ENCODE data around the gene NUDT2. TPM values are rescaled to one million over a fixed set of nuclear protein-coding genes. Genes with fewer than 3 reads are reported as not detected.
"Not testable (repeated sequence)": the region's sequence is repeated elsewhere in the genome, so short reads cannot be mapped to it uniquely, and the experiment has no call there.

Gene NUDT2
- total RNA-seq, 4 donors from 2014 or later = 15.0 to 45.3 (median 23.0) TPM

DNA sequence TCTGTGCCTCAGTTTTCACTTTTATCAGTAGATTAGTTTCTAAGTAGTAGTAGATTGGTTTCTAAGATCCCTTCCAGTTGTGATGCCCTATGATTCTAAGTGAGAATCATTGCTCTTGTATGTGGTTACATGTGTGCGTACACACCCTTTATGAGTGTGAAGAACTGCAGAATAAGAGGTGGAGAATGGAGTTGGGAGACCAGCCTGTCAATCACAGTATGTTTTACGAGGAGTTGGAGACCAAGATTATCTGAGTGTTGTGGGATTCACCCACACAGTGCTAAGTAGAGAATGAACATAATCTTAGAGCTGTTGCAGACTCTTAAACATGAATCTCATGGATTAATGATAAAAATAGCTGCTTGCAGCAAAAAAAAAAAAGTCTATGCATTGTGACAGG lies 37.9 kb upstream of the NUDT2 start:
- no peak overlapping the region for H3K27ac ChIP-seq (replicated peaks in 1 of 4)
- no peaks in the 10 kb centered on the region for H3K9me3 ChIP-seq
- no peaks in the 10 kb centered on the region for H3K4me1 ChIP-seq
- TF ChIP-seq POLR2AphosphoS5 (IDR thresholded peaks at IDR 0.05) = no peak
- TF ChIP-seq CTCF (IDR thresholded peaks at IDR 0.05) = no peak
- no peak for TF ChIP-seq EP300 (IDR thresholded peaks at IDR 0.05)
- no peak for TF ChIP-seq POLR2A (IDR thresholded peaks at IDR 0.05; ENCODE audit: low read depth)
- no peaks in the 10 kb centered on the region for H3K36me3 ChIP-seq
- intact Hi-C loops (cut with DNase I) = no loop called here
- no peak overlapping the region for H3K4me3 ChIP-seq
- 92% methylated on average over 2 of the region's 2 CpGs for WGBS
- no peak for DNase-seq (ENCODE audit: extremely low spot score)
- no peaks in the 10 kb centered on the region for H3K27me3 ChIP-seq

DNA sequence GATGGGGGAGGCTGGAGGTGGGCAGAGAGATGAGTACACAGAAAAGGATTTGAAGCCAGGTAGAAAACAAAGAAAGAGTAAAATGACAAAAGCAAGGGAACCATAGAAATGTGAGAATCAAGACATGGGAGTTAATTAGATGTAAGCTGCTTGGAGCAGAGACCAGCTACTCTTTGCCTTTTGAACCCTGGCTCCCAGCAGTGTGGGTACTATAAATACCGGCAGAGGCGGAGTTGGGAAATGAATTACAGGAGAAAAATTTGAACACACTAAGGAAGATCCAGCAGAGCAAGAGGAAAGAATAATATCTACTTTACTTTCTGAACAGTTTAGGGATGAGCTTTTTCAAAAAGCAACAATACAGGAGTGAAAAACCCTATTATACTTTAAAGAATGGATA lies 36.8 kb upstream of the NUDT2 start:
- no peak overlapping the region for H3K27ac ChIP-seq (replicated peaks in 1 of 4)
- no peak for DNase-seq (ENCODE audit: extremely low spot score)
- 57% methylated on average over 2 of the region's 2 CpGs for WGBS
- intact Hi-C loops (cut with DNase I) = no loop called here
- H3K36me3 ChIP-seq = no peaks in the 10 kb centered on the region
- H3K9me3 ChIP-seq = no peaks in the 10 kb centered on the region
- no peaks in the 10 kb centered on the region for H3K27me3 ChIP-seq
- TF ChIP-seq EP300 (IDR thresholded peaks at IDR 0.05) (no peak), POLR2AphosphoS5 (IDR thresholded peaks at IDR 0.05) (no peak), POLR2A (IDR thresholded peaks at IDR 0.05; ENCODE audit: low read depth) (no peak), CTCF (IDR thresholded peaks at IDR 0.05) (no peak)
- no peak overlapping the region for H3K4me3 ChIP-seq
- H3K4me1 ChIP-seq = no peaks in the 10 kb centered on the region

- intact Hi-C loops (cut with DNase I); H3K4me3 ChIP-seq; H3K36me3 ChIP-seq; H3K4me1 ChIP-seq; H3K9me3 ChIP-seq; H3K27ac ChIP-seq (replicated peaks in 1 of 4); DNase-seq (ENCODE audit: extremely low spot score); H3K27me3 ChIP-seq: not testable (repeated sequence)
- 87% methylated on average over 7 of the region's 7 CpGs for WGBS
Observed at GRCh38 chr9:34301064-34301463, 28.3 kb upstream of the NUDT2 start.

DNA sequence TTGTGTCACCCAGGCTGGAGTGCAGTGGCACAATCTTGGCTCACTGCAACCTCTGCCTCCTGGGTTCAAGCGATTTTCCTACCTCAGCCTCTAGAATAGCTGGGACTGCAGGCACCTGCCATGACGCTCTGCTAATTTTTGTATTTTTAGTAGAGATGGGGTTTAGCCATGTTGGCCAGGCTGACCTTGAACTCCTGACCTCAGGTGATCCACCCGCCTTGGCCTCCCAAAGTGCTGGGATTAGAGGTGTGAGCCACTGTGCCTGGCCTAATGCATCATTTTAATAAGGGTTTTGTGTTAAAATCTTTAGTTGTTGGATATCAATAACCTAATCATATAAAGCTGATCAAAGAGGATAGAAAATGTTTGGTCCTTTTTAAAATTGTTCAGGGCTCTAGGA lies 21.1 kb upstream of the NUDT2 start:
- H3K4me1 ChIP-seq; H3K9me3 ChIP-seq; H3K27ac ChIP-seq (replicated peaks in 1 of 4); DNase-seq (ENCODE audit: extremely low spot score); H3K4me3 ChIP-seq; intact Hi-C loops (cut with DNase I); H3K27me3 ChIP-seq; H3K36me3 ChIP-seq: not testable (repeated sequence)
- WGBS = 95% methylated on average over 3 of the region's 3 CpGs

DNA sequence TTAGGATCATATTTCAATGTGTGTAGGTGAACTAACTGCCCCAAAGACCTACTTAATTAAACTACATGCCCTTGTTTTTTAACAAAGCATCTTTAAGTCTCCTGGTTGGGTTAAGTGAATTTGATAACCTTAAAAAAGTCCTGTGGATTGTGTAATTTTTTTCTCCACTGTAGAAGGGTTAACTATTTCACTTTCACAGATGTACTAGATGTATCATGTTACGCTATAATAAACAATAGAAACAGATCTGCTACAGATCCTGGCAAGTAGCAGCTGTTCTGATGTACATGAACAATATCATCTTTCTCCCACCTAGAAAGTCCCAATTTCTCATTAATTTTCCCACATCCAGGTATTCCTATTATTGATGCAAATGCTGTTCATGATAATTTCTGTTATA lies 19.2 kb upstream of the NUDT2 start:
- Histone ChIP-seq H3K4me3 (no peak overlapping the region), H3K27me3 (no peaks in the 10 kb centered on the region), H3K4me1 (no peaks in the 10 kb centered on the region), H3K36me3 (no peaks in the 10 kb centered on the region), H3K9me3 (no peaks in the 10 kb centered on the region), H3K27ac (replicated peaks in 1 of 4) (no peak overlapping the region)
- TF ChIP-seq POLR2A (IDR thresholded peaks at IDR 0.05; ENCODE audit: low read depth) = no peak
- no peak for TF ChIP-seq CTCF (IDR thresholded peaks at IDR 0.05)
- TF ChIP-seq EP300 (IDR thresholded peaks at IDR 0.05) = no peak
- TF ChIP-seq POLR2AphosphoS5 (IDR thresholded peaks at IDR 0.05) = no peak
- no peak for DNase-seq (ENCODE audit: extremely low spot score)
- intact Hi-C loops (cut with DNase I) = no loop called here
- 96% methylated on average over 1 of the region's 1 CpG for WGBS

GRCh38 chr9:34311499-34312185 lies 17.7 kb upstream of the NUDT2 start:
- DNase-seq (ENCODE audit: extremely low spot score) = no peak
- Histone ChIP-seq H3K27me3 (no peaks in the 10 kb centered on the region), H3K9me3 (no peaks in the 10 kb centered on the region), H3K27ac (replicated peaks in 1 of 4) (no peak overlapping the region), H3K4me3 (no peak overlapping the region), H3K4me1 (no peaks in the 10 kb centered on the region), H3K36me3 (no peaks in the 10 kb centered on the region)
- intact Hi-C loops (cut with DNase I) = no loop called here
- no peak for TF ChIP-seq CTCF (IDR thresholded peaks at IDR 0.05)
- no peak for TF ChIP-seq POLR2A (IDR thresholded peaks at IDR 0.05; ENCODE audit: low read depth)
- no peak for TF ChIP-seq EP300 (IDR thresholded peaks at IDR 0.05)
- no peak for TF ChIP-seq POLR2AphosphoS5 (IDR thresholded peaks at IDR 0.05)
- 89% methylated on average over 6 of the region's 6 CpGs for WGBS

Measured in esophagus muscularis mucosa (tissue), 4 donors.